HK-2 (cell line): ENCODE measurements around the gene DCDC2B.
"Not testable (repeated sequence)": the region's sequence is repeated elsewhere in the genome, so short reads cannot be mapped to it uniquely, and the experiment has no call there.

ENCODE experiments used
- DNase-seq: peaks from one replicate; pipeline ENCODE4 v3.0.0-alpha.2; 2018; ENCODE audit not compliant: unreplicated experiment

The DCDC2B gene

DNA sequence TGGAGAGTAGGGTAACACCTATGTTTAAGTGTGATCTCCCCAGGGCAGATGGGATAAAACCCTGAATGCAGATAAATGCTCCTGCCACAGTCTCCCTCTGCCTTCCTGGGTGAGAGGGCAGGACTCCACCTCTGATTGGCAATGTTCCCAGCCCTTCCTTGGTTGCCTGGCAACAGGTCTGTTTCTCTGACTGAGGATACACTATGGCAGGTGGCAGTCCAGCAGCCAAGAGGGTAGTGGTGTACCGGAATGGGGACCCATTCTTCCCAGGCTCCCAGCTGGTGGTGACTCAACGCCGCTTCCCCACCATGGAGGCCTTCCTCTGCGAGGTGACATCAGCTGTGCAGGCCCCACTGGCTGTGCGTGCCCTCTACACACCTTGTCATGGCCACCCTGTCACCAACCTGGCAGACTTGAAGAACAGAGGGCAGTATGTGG, at the start of gene DCDC2B:
DCDC2B (plus strand) TSS at position 199 of the 438 bp plus-strand sequence; CDS start at position 204, 5 bp downstream.
- DNase-seq, result peak; percentile 63

- DNase-seq, result no peak
Observed at GRCh38 chr1:32159189-32159588, 49.7 kb upstream of the DCDC2B start.

GRCh38 chr1:32163405-32163804, 45.5 kb upstream of the DCDC2B start:
- DNase-seq, result no peak

- DNase-seq, result not testable (repeated sequence)
Observed at GRCh38 chr1:32165633-32166032, 43.3 kb upstream of the DCDC2B start.

- DNase-seq, result no peak
Observed at GRCh38 chr1:32170991-32171390, 37.9 kb upstream of the DCDC2B start.

DNA sequence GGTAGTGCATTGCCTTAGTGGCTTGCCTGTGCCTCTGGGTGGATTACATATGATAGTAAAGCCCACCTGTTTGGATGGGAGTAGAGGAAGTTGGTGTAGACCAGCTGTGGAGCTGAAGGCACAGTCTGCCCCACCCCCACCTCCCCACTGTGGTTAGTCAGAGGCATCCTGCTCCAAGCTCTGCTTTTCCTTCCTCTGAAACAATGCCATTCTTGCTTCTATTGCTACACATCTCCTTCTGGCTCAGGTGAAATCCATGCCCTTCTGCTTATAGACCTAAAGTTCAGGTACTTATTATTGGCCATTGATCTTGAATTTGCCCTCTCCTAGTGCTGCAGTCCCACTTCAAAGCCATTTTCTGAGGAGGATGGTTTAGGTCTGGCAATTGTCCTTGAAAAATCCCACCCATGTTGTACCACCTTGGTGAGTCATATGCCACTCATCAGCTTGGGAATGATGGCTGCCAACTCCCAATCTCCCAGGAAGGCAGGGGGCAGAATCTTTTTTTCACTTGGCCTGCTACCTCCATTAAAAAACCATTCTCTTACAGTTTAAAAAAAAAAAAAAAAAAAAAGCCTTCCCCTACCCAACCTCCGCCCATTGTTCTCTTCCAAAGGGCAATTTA, 36.2 kb upstream of the DCDC2B start:
- no peak for DNase-seq

- DNase-seq, result no peak
Observed at GRCh38 chr1:32178380-32179192, 30.3 kb upstream of the DCDC2B start.

GRCh38 chr1:32179193-32179442, 29.8 kb upstream of the DCDC2B start:
- no peak for DNase-seq

GRCh38 chr1:32179443-32180185, 29.3 kb upstream of the DCDC2B start, which contains the start of gene TXLNA:
TSS of gene TXLNA (plus strand) at chr1:32179675. CDS start at chr1:32180346, 671 bp downstream.
- peak; percentile 96 for DNase-seq

DNA sequence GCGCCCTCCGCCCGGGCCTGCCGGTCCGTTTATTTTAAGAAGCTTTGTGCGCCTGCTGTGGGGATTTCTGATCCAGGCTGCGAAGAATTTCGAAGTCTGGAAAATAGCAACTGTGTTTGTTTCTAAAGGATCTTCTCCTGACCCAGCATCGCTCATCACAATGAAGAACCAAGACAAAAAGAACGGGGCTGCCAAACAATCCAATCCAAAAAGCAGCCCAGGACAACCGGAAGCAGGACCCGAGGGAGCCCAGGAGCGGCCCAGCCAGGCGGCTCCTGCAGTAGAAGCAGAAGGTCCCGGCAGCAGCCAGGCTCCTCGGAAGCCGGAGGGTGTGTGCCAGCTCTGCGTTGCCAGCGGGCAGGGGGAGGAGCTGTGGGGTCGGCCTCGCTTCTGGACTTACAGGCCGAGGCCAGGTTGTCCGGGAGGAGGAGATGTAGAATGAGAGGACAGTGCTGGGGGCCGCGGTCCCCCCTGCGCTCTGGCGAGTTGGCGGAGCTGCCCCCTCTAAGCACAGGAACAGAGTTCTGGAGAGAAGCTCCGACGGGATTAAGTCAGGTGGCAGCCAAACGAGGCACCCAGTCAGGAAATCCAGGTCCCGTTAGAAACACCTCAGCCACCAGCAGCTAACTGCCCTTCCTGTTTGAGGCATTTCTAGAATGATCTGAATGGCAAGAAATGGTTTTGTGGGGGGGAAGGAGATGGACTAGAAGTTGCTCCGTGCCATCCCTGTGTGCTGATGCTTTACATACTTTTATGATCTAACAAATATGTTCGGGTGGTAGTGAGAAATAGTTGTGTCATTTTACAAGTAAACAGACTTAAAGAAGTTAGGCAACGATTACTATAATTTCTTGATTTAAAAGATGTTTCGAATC, 28.5 kb upstream of the DCDC2B start:
- peak; percentile 61 for DNase-seq

DNA sequence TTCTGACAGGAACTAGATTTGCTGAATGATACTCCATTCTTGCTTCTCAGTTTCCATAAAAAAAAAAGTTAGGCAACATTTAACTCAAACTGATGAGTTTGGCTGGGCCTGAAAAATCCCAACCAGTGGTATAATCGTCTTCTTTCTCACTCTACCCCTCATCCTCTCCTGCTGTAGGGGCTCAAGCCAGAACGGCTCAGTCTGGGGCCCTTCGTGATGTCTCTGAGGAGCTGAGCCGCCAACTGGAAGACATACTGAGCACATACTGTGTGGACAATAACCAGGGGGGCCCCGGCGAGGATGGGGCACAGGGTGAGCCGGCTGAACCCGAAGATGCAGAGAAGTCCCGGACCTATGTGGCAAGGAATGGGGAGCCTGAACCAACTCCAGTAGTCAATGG, 27.8 kb upstream of the DCDC2B start:
- DNase-seq, result no peak

GRCh38 chr1:32181563-32181962, 27.3 kb upstream of the DCDC2B start:
- DNase-seq, result no peak

DNA sequence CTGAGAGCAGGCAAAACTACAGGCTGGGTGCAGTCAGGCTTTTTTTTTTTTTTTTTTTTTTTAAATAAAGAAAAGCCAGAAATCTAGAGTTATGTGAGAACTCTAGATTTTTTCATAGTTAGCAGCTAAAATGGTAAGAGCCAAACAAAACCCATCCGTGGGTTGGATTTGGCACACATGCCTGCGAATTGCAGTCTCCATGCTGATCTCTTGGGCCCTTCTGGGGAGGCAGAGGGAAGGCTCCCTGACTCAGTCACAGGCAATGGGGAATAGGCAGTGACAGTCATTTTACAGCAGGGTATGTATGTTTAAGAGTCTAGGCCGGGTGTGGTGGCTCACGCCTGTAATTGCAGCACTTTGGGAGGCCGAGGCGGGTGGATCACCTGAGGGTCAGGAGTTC, 26.8 kb upstream of the DCDC2B start:
- no peak for DNase-seq

DNA sequence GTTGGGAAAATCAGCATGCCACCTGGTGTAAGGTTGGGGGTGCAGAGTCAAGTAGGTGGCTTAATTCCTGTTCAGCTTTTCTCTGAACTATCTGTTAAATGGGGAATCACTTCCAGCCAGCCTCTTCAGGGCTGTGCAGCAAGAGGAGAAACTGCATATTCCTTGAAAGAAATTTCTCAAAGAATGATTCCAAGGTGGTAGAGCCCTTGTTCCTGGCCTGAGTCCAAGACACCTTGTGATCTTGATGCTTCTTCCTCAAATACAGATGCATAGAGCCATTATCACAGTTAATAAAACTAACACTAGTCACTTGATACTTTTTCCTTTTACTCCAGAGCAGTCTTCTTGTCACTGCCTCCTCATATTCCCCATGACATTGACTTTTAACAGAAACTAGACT, 24.2 kb upstream of the DCDC2B start:
- DNase-seq, result no peak

GRCh38 chr1:32186077-32186476, 22.8 kb upstream of the DCDC2B start:
- no peak for DNase-seq

- no peak for DNase-seq
Observed at GRCh38 chr1:32186491-32186890, 22.4 kb upstream of the DCDC2B start.

GRCh38 chr1:32187850-32188249, 21.0 kb upstream of the DCDC2B start:
- DNase-seq, result no peak

GRCh38 chr1:32192220-32192948, 16.5 kb upstream of the DCDC2B start:
- DNase-seq, result no peak

DNA sequence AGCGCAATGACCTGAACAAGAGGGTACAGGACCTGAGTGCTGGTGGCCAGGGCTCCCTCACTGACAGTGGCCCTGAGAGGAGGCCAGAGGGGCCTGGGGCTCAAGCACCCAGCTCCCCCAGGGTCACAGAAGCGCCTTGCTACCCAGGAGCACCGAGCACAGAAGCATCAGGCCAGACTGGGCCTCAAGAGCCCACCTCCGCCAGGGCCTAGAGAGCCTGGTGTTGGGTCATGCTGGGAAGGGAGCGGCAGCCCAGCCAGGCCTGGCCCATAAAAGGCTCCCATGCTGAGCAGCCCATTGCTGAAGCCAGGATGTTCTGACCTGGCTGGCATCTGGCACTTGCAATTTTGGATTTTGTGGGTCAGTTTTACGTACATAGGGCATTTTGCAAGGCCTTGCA, 13.9 kb upstream of the DCDC2B start:
- no peak for DNase-seq

DNA sequence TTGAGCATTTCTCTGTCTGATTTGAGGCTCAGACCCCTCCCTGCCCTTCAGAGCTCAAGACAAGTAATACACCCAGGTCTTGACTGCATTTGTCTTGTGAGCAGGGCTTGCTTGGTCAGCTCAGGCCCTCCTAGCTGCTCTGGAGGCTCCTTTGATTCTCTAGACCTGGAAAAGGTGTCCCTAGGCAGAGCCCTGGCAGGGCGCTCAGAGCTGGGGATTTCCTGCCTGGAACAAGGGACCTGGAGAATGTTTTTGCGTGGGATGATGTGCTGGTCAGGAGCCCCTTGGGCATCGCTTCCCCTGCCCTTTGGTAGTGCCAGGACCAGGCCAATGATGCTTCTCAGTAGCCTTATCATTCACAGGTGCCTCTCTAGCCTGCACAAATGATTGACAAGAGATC, 13.4 kb upstream of the DCDC2B start:
- no peak for DNase-seq
